Measurements from ENCODE around the gene PLCG2. TPM values are rescaled to one million over a fixed set of nuclear protein-coding genes. Genes with fewer than 3 reads are reported as not detected.

Gene PLCG2
- 0.54 and 0.65 TPM in 2 replicates for total RNA-seq

GRCh38 chr16:81778861-81779535 lies at the start of gene PLCG2:
PLCG2 (plus strand) TSS chr16:81779291; CDS start chr16:81785990, 6,699 bp downstream.

GRCh38 chr16:82011199-82011641 lies 232.1 kb downstream of the PLCG2 start, which contains the start of gene SDR42E1:
SDR42E1 (minus strand) TSS chr16:82011470; CDS start chr16:82000858, 10,612 bp downstream.

Other genes with a start within 250 kb of the PLCG2 start
- 6.8 and 9.9 TPM in 2 replicates for gene SDR42E1, start 232.2 kb downstream of the PLCG2 start, total RNA-seq